Gastrocnemius medialis (tissue), 4 donors: Measurements from ENCODE around the gene MYO3B.

Source experiments
- CTCF ChIP-seq, 5 experiments: fragments of 450-650 bp in 3 of 5; fragments of 200-600 bp in 2 of 5; sonication (generic) in 2 of 5; IDR thresholded peaks in 4 of 5; conservative IDR thresholded peaks in 1 of 5; 1 replicate in 4 of 5; 2 replicates in 1 of 5; pipeline ENCODE4 v1.5.1; 2016 to 2019; ENCODE audit warnings: antibody characterized with exemption in 5 of 5, mild to moderate bottlenecking in 3 of 5, moderate library complexity in 3 of 5
- POLR2A ChIP-seq, 2 donors: fragments of 450-650 bp; IDR thresholded peaks; one replicate each; pipeline ENCODE4 v1.6.1; 2017; ENCODE audit warnings: antibody characterized with exemption in 2 of 2, mild to moderate bottlenecking in 2 of 2, moderate library complexity in 2 of 2

GRCh38 chr2:170141865-170142264, 36.1 kb upstream of the MYO3B start:
- no peak for TF ChIP-seq CTCF (IDR thresholded peaks at IDR 0.05 in 4 of 5, conservative IDR thresholded peaks at IDR 0.05 in 1 of 5)
- TF ChIP-seq POLR2A (IDR thresholded peaks at IDR 0.05): no peak
